ENCODE measurements around the gene MET.

MET gene

DNA sequence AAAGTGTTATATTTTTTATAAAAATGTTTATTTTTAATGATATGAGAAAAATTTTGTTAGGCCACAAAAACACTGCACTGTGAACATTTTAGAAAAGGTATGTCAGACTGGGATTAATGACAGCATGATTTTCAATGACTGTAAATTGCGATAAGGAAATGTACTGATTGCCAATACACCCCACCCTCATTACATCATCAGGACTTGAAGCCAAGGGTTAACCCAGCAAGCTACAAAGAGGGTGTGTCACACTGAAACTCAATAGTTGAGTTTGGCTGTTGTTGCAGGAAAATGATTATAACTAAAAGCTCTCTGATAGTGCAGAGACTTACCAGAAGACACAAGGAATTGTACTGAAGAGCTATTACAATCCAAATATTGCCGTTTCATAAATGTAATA, 125.6 kb downstream of the MET start:
- Histone ChIP-seq H3K36me3 (ENCODE audit: control insufficient read depth in 2 of 2, insufficient read depth in 1 of 2, low read length in 2 of 2) (peaks cover 0 to 12% of the 10 kb centered on the region in 2 experiments; a peak in 1 of 3 replicates), H3K4me1 (ENCODE audit: control insufficient read depth, insufficient read depth, low read length) (no peaks in the 10 kb centered on the region), H3K4me3 (ENCODE audit: low read depth, low read length) (no peak overlapping the region), H3K9me3 (ENCODE audit: control insufficient read depth, insufficient read depth, low read depth, low read length) (no peaks in the 10 kb centered on the region), H3K27ac (ENCODE audit: extremely low read depth, low read depth, low read length) (no peak overlapping the region)
- POLR2A ChIA-PET = no interaction called here
- CTCF ChIA-PET = no interaction called here
- TF ChIP-seq, protein P1, sequence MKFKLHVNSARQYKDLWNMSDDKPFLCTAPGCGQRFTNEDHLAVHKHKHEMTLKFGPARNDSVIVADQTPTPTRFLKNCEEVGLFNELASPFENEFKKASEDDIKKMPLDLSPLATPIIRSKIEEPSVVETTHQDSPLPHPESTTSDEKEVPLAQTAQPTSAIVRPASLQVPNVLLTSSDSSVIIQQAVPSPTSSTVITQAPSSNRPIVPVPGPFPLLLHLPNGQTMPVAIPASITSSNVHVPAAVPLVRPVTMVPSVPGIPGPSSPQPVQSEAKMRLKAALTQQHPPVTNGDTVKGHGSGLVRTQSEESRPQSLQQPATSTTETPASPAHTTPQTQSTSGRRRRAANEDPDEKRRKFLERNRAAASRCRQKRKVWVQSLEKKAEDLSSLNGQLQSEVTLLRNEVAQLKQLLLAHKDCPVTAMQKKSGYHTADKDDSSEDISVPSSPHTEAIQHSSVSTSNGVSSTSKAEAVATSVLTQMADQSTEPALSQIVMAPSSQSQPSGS (tag by site-specific recombination; IDR thresholded peaks at IDR 0.05; ENCODE audit: low read depth) = peak; percentile 75
- TF ChIP-seq KLF1 (tag by site-specific recombination; IDR thresholded peaks at IDR 0.05) (peak; percentile 58; the same call in 1 of the 2 replicates), KLF10 (tag by site-specific recombination; IDR thresholded peaks at IDR 0.05) (peak; percentile 93), ZNF629 (tag by site-specific recombination; IDR thresholded peaks at IDR 0.05) (peak; percentile 38; the same call in 1 of the 2 replicates), ZNF600 (tag by site-specific recombination; IDR thresholded peaks at IDR 0.05) (no peak), ZNF146 (tag by site-specific recombination; IDR thresholded peaks at IDR 0.05) (no peak), ZNF660 (tag by site-specific recombination; IDR thresholded peaks at IDR 0.05) (peak; percentile 60; the same call in 1 of the 2 replicates)
- TF ChIP-seq, protein P2, sequence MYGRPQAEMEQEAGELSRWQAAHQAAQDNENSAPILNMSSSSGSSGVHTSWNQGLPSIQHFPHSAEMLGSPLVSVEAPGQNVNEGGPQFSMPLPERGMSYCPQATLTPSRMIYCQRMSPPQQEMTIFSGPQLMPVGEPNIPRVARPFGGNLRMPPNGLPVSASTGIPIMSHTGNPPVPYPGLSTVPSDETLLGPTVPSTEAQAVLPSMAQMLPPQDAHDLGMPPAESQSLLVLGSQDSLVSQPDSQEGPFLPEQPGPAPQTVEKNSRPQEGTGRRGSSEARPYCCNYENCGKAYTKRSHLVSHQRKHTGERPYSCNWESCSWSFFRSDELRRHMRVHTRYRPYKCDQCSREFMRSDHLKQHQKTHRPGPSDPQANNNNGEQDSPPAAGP (tag by site-specific recombination; IDR thresholded peaks at IDR 0.05) = peak; percentile 42; the same call in 1 of the 2 replicates

DNA sequence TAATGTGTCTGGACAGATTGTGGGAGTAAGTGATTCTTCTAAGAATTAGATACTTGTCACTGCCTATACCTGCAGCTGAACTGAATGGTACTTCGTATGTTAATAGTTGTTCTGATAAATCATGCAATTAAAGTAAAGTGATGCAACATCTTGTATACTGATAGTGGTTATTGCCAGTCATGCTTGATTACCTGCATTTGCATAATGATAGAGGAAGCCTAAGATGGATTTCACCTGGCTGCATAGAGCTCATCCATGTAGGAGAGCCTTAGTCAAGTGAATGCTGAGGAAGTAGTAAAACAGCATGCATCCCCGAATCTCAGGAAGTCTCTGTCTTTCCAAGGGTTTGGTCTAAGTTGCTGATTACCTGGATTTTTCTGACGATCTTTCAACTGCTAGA, 126.2 kb downstream of the MET start:
- POLR2A ChIA-PET = no interaction called here
- no peak overlapping the region for H3K27ac ChIP-seq (ENCODE audit: extremely low read depth, low read depth, low read length)
- H3K4me1 ChIP-seq (ENCODE audit: control insufficient read depth, insufficient read depth, low read length) = no peaks in the 10 kb centered on the region; the same call in 1 of the 2 replicates
- H3K36me3 ChIP-seq (ENCODE audit: control insufficient read depth in 2 of 2, insufficient read depth in 1 of 2, low read length in 2 of 2) = peaks cover 0 to 12% of the 10 kb centered on the region in 2 experiments; a peak in 1 of 3 replicates
- no peaks in the 10 kb centered on the region for H3K9me3 ChIP-seq (ENCODE audit: control insufficient read depth, insufficient read depth, low read depth, low read length)
- CTCF ChIA-PET = interaction anchor here (0.9 kb wide), 1 partner anchor 21 kb away, joined by 3 read pairs; no protein-coding TSS in a partner anchor
- no peak overlapping the region for H3K4me3 ChIP-seq (ENCODE audit: low read depth, low read length)
- no peak for TF ChIP-seq HOXA7 (CRISPR knock-in tag; IDR thresholded peaks at IDR 0.05; ENCODE audit: borderline replicate concordance)
- no peak for TF ChIP-seq RBAK (tag by site-specific recombination; IDR thresholded peaks at IDR 0.05)
- TF ChIP-seq KLF7 (tag by site-specific recombination; IDR thresholded peaks at IDR 0.05; ENCODE audit: borderline replicate concordance) = no peak
- no peak for TF ChIP-seq SETDB1 (IDR thresholded peaks at IDR 0.05; ENCODE audit: insufficient read length, low read length)
- TF ChIP-seq ZNF394 (tag by site-specific recombination; IDR thresholded peaks at IDR 0.05; ENCODE audit: borderline replicate concordance) = no peak
- TF ChIP-seq ZSCAN30 (tag by site-specific recombination; IDR thresholded peaks at IDR 0.05) = no peak
- TF ChIP-seq, protein P3, sequence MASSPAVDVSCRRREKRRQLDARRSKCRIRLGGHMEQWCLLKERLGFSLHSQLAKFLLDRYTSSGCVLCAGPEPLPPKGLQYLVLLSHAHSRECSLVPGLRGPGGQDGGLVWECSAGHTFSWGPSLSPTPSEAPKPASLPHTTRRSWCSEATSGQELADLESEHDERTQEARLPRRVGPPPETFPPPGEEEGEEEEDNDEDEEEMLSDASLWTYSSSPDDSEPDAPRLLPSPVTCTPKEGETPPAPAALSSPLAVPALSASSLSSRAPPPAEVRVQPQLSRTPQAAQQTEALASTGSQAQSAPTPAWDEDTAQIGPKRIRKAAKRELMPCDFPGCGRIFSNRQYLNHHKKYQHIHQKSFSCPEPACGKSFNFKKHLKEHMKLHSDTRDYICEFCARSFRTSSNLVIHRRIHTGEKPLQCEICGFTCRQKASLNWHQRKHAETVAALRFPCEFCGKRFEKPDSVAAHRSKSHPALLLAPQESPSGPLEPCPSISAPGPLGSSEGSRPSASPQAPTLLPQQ (tag by site-specific recombination; IDR thresholded peaks at IDR 0.05) = no peak

DNA sequence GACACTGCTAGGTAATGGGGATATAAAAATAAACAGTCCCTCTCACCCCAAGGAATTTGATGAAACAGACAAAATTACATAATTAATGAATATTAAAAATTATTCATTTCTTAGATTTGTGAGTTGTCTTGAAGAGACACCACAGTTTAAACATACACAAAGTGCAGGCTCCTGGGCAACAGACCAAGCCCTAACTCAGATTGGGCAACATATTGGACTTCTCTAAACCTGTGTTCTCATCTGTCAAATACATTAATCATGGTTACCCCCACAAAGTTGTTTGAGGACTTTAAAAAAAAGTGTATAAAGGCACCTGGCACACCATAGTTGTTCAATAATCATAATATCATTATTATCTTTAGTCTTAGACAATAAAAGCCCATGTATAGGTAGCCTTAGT, 127.9 kb downstream of the MET start:
- H3K9me3 ChIP-seq (ENCODE audit: control insufficient read depth, insufficient read depth, low read depth, low read length) = no peaks in the 10 kb centered on the region
- TF ChIP-seq ZNF114 (tag by site-specific recombination; IDR thresholded peaks at IDR 0.05) = no peak
- TF ChIP-seq, protein P4, sequence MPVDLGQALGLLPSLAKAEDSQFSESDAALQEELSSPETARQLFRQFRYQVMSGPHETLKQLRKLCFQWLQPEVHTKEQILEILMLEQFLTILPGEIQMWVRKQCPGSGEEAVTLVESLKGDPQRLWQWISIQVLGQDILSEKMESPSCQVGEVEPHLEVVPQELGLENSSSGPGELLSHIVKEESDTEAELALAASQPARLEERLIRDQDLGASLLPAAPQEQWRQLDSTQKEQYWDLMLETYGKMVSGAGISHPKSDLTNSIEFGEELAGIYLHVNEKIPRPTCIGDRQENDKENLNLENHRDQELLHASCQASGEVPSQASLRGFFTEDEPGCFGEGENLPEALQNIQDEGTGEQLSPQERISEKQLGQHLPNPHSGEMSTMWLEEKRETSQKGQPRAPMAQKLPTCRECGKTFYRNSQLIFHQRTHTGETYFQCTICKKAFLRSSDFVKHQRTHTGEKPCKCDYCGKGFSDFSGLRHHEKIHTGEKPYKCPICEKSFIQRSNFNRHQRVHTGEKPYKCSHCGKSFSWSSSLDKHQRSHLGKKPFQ (tag by site-specific recombination; IDR thresholded peaks at IDR 0.05) = no peak
- no peak for TF ChIP-seq ZNF140 (tag by site-specific recombination; IDR thresholded peaks at IDR 0.05)
- no peak for TF ChIP-seq ZBTB21 (tag by site-specific recombination; IDR thresholded peaks at IDR 0.05)
- TF ChIP-seq, protein P5, sequence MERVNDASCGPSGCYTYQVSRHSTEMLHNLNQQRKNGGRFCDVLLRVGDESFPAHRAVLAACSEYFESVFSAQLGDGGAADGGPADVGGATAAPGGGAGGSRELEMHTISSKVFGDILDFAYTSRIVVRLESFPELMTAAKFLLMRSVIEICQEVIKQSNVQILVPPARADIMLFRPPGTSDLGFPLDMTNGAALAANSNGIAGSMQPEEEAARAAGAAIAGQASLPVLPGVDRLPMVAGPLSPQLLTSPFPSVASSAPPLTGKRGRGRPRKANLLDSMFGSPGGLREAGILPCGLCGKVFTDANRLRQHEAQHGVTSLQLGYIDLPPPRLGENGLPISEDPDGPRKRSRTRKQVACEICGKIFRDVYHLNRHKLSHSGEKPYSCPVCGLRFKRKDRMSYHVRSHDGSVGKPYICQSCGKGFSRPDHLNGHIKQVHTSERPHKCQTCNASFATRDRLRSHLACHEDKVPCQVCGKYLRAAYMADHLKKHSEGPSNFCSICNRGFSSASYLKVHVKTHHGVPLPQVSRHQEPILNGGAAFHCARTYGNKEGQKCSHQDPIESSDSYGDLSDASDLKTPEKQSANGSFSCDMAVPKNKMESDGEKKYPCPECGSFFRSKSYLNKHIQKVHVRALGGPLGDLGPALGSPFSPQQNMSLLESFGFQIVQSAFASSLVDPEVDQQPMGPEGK (tag by site-specific recombination; IDR thresholded peaks at IDR 0.05) = no peak
- no peak for TF ChIP-seq ZNF529 (tag by site-specific recombination; IDR thresholded peaks at IDR 0.05; ENCODE audit: insufficient replicate concordance)
- no peak for TF ChIP-seq ZNF777 (tag by site-specific recombination; IDR thresholded peaks at IDR 0.05; ENCODE audit: borderline replicate concordance)
- TF ChIP-seq ZNF335 (tag by site-specific recombination; conservative IDR thresholded peaks at IDR 0.05) = no peak
- no peak for TF ChIP-seq ZNF146 (tag by site-specific recombination; IDR thresholded peaks at IDR 0.05)
- no peak for TF ChIP-seq ZFP37 (tag by site-specific recombination; IDR thresholded peaks at IDR 0.05)
- TF ChIP-seq ZNF558 (tag by site-specific recombination; IDR thresholded peaks at IDR 0.05) = no peak

More for the DNA sequence above, 127.9 kb downstream of the MET start:
- Histone ChIP-seq H3K4me1 (ENCODE audit: control insufficient read depth, insufficient read depth, low read length) (peaks cover 6% of the 10 kb centered on the region), H3K36me3 (ENCODE audit: control insufficient read depth in 2 of 2, insufficient read depth in 1 of 2, low read length in 2 of 2) (peaks cover 0 to 12% of the 10 kb centered on the region in 2 experiments; a peak in 1 of 3 replicates), H3K4me3 (ENCODE audit: low read depth, low read length) (no peak overlapping the region), H3K27ac (ENCODE audit: extremely low read depth, low read depth, low read length) (no peak overlapping the region)
- ChIA-PET CTCF (no interaction called here), POLR2A (no interaction called here)

Data from HEK293 (cell line).